ENCODE data around the gene E2F4. TPM values are rescaled to one million over a fixed set of nuclear protein-coding genes. Genes with fewer than 3 reads are reported as not detected.
A peak's percentile ranks its signal among the peaks of the same experiment; 100 is the strongest.

Gene E2F4
- total and polyA plus RNA-seq, 2 of the 13 experiments (the other 11 are each of a cell fraction or from before 2014, with no cell fraction given): 84.8 to 91.2 TPM

- TF ChIP-seq ARID2 (CRISPR knock-in tag; IDR thresholded peaks at IDR 0.05; ENCODE audit: borderline replicate concordance) (no peak), DNMT1 (CRISPR knock-in tag; IDR thresholded peaks at IDR 0.05) (peak; percentile 87; the same call in 1 of the 2 replicates), MAF1 (CRISPR knock-in tag; IDR thresholded peaks at IDR 0.05; ENCODE audit: borderline replicate concordance) (0 out of 2 replicates have a peak, but pooled peaks have one; percentile 10), ZBTB14 (CRISPR knock-in tag; IDR thresholded peaks at IDR 0.05) (peak; percentile 73), ZNF720 (CRISPR knock-in tag; IDR thresholded peaks at IDR 0.05) (no peak), ZBTB20 (CRISPR knock-in tag; IDR thresholded peaks at IDR 0.05; ENCODE audit: borderline replicate concordance, low read depth) (peak; percentile 44; the same call in 1 of the 2 replicates), MBD4 (IDR thresholded peaks at IDR 0.05; ENCODE audit: borderline replicate concordance, low read length) (no peak), ZNF563 (CRISPR knock-in tag; IDR thresholded peaks at IDR 0.05) (no peak), KDM2A (CRISPR knock-in tag; IDR thresholded peaks at IDR 0.05; ENCODE audit: borderline replicate concordance, low read depth) (peak; percentile 98), SMC3 (IDR thresholded peaks at IDR 0.05; ENCODE audit: low read length) (no peak), SP4 (CRISPR knock-in tag; IDR thresholded peaks at IDR 0.05) (peak; percentile 89), CTCF (CRISPR knock-in tag; IDR thresholded peaks at IDR 0.05) (peak; percentile 36), IKZF1 (IDR thresholded peaks at IDR 0.05) (no peak), HOXD1 (CRISPR knock-in tag; IDR thresholded peaks at IDR 0.05) (0 out of 2 replicates have a peak, but pooled peaks have one; percentile 46), ZNF646 (CRISPR knock-in tag; IDR thresholded peaks at IDR 0.05) (no peak), ZNF101 (CRISPR knock-in tag; IDR thresholded peaks at IDR 0.05; ENCODE audit: borderline replicate concordance, low read depth) (no peak; the same call in 1 of the 2 replicates), PCBP1 (IDR thresholded peaks at IDR 0.05; ENCODE audit: borderline replicate concordance, low read depth, low read length) (no peak), EED (CRISPR knock-in tag; IDR thresholded peaks at IDR 0.05) (peak; percentile 67; the same call in 1 of the 2 replicates), ZNF598 (CRISPR knock-in tag; IDR thresholded peaks at IDR 0.05; ENCODE audit: borderline replicate concordance) (peak; percentile 25; the same call in 1 of the 2 replicates), ZNF761 (CRISPR knock-in tag; conservative IDR thresholded peaks at IDR 0.05) (0 out of 2 replicates have a peak, but pooled peaks have one; percentile 71)
Measured at GRCh38 chr16:67177743-67178699, 13.9 kb upstream of the E2F4 start (continued).
